ENCODE data around the gene B3GNT4.

GRCh38 chr12:122208073-122208820, 4.7 kb downstream of the B3GNT4 start:
- no peak for TF ChIP-seq CTCF (IDR thresholded peaks at IDR 0.05)
- no peak for TF ChIP-seq EZH2 (IDR thresholded peaks at IDR 0.05; ENCODE audit: borderline replicate concordance, insufficient read depth, low read depth, low read length, poor library complexity, severe bottlenecking)
